Activated CD4-positive, alpha-beta T cell treated with anti-CD3 and anti-CD28 coated beads, Interleukin-2, Interleukin-4, amounts not matched to agents 100 ng/mL and 50 ng/mL, durations not matched to agents 16 hours and 8 hours (primary cell): ENCODE measurements around the gene TP63.

ENCODE experiments used
- DNase-seq: peaks from one replicate; pipeline ENCODE4 v3.0.0-alpha.2; 2020; ENCODE audit warnings: low spot score

Gene TP63

DNA sequence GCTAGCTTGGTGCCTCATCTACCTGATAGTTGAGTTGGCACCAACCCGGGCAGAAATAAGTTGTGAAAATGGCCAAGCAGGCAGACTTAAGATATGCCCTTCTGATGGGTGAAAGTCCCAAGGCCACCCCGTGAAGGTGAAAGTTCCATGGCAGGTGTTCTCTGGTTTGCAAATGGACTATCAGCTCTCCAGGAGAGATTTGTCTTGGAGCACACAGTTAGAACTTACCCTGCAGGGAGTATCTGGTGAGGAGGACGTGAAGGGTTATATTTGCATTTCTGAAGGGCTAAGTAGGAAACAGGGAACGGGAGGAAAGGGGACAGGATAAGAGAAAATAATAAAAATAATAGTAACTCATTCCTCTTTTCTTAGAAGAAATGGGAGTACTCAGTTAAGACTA, 220.5 kb downstream of the TP63 start:
- no peak for DNase-seq

DNA sequence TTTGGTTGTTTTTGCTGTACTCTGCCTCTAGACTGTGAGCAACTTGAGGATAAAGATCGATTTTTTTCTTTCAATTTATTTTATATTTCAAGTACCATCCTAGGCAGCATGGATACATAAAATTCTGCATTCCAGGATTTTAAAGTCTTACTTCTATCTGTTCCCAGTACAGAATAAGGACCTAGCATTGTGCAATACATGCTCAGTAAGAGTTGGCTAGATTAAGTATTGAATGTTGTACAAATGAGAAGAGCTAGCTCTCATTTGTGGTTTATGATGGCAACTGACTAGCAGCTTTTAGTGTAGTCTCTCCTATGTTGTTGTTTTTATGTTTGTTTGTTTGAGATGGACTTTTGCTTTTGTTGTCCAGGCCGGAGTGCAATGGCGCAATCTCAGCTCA, 222.7 kb downstream of the TP63 start:
- DNase-seq: no peak

DNA sequence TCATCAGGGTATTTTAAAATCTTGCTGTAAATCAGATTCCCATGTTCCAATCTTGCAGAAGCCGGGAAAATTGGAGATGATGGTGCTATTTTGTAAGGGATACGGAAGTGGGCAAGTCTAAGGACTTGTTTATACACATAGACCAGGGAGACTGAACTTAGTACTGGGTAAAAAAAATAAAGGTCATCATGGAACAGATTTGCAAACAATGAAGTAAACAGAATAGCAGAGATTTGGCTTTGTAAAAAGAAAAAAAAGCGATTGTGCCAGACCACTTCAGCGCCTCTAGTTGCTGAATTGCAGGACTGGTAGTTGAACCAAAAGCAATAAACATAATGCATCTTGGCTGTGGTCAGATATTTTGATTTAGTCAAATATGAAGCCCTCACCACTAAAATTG, 229.1 kb downstream of the TP63 start:
- DNase-seq: no peak

DNA sequence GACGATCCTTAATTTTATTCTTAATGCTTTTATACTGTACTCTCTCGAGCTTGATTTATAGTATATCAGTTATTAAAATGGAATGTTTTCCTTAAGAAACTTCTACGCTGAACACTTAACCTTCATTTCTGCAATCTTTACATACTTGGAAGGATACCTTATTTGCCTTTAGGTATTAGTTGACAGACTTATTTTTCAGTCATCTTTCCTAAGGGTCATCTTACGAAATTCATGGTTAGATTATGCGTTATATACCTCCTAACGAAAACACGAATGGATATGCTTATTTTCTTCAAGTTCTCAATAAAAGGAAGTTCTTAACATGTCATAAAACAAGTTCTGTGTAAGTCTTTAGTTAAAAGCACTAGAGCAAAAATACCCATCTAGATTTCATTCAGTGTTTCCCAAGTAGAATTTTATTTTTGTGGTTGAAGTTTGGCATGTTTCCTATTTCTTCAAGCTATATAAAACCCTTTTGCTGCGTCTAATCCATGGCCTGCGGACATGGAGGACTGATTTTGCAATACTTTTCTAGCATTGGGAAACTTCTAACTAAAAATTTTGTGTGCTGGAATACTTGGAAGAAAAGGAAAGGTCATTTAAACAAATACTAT, 231.3 kb downstream of the TP63 start:
- no peak for DNase-seq

DNA sequence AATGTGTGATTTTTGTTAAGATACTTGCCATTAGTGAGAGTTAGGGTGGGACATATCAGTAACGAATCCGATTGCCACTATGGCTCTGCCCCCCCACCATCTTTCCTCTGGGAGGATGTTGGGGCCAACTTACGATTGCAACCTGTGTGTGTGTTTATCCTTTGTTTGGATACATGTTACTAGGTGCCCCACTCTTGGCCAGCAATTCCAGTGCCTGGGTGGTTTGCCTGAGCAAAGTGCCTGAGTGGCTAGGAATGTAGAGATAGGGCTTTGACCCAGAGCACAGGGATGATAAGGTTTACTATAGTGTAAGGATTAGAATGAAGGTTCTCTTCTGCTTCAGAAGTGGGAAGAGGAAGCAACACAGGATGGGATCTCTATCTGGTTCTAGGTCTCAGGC, 231.8 kb downstream of the TP63 start:
- DNase-seq: no peak

DNA sequence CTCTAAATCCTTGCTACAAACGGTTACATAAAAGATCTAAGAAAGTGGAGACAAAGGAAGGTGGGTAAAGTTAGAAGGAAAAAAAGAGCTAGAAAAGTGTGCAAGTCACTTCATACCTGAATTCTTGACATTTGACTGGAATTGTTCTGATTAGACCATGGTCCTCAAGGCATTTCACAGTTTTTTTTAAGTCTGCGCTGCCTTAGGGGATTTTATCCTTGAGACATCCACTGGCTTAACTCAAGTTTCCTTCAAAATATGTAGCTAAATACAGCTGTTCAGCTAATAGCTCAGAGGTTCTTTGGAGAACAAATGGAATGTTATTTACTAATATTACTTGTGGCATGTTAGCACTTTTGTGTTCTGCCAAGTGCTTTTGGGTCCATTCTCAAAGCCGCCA, 236.9 kb downstream of the TP63 start:
- no peak for DNase-seq

- no peak for DNase-seq
Measured at GRCh38 chr3:189869165-189869564, 238.0 kb downstream of the TP63 start.

- DNase-seq: peak; percentile 11
Measured at GRCh38 chr3:189871418-189871817, 240.2 kb downstream of the TP63 start.

- no peak for DNase-seq
Measured at GRCh38 chr3:189883113-189883753, 252.0 kb downstream of the TP63 start.

DNA sequence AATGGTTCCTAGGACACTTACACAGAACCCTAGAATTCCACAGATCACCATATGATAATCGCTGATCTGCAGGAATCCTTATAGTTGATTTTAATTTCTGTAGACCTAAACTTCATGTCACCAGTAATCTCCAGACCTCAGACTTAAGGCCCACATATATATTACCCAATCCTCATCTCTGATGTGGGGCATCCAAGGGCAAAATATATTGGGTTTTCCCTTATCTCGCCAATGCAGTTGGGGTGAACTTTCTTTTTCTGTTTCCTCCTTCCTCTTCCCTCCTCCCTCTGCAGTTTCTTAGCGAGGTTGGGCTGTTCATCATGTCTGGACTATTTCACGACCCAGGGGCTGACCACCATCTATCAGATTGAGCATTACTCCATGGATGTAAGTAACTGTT, 259.3 kb downstream of the TP63 start:
- DNase-seq: no peak

- DNase-seq: no peak
Measured at GRCh38 chr3:189896533-189896932, 265.3 kb downstream of the TP63 start.

DNA sequence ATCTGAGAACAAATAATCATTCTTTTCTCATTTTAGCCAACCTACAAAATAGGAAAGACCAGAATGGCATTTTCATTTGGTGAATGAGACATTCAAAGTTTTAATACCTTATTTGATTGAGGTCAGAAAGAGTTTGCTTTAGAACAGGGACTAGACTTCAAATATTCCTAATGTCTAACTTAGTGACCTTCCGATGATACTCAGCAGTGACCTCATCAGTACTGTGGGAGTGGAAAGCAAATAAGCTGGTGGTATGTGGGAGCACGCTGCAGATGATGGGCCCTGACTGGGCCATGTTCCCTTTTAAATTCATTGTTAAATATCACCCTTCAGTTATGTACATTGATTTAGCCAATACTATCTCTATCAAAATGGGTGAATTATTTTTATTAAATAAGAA, 266.2 kb downstream of the TP63 start:
- DNase-seq: no peak

DNA sequence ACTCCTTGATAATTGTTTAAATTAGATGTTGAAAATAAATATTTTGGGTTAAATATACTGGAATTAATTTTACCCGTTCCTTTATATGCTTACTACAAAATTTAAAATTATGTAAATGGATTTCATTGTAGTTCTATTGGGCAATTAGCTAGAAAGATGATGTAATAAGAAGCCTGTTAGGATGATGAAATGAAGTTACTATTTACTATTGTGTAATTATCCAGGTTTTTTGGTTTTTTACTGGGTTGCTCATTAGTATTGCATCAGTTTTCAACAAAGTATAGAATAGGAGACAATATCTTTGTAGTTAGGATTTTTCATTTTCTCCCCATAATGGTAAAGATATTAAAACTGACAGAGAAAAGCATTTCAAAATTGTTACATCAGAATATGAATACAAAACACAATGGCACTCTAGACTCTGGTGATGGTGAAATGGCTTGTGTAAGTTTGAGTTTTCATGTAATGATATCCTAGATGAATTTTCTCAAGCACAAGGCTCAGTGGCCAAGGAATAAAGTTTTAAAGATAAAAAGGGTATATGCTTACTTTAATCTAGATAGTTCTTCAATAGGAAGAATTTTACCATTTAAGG, 267.5 kb downstream of the TP63 start:
- no peak for DNase-seq

- no peak for DNase-seq
Measured at GRCh38 chr3:189899186-189899585, 268.0 kb downstream of the TP63 start.

DNA sequence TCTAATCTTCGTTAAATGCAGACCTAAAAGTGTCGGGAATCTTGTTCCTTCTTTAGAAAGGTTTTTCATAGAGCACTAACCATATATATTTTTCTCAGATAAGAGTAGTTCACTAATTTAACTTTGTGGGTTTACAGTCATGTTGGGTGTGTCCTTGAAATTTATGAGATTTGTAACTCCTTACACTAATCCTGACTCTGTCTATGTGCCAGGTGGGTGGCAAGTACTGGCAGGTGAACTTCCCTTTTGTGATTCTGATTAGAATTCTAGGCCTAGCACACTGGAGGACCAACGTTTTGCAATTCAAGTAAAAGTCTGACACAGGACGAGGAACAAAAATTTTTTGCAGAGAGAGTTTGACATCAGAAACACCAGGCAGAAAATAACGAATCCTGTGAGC, 269.4 kb downstream of the TP63 start:
- no peak for DNase-seq

GRCh38 chr3:189901481-189901880, 270.3 kb downstream of the TP63 start:
- no peak for DNase-seq

GRCh38 chr3:189902230-189903186, 271.3 kb downstream of the TP63 start:
- DNase-seq: no peak

DNA sequence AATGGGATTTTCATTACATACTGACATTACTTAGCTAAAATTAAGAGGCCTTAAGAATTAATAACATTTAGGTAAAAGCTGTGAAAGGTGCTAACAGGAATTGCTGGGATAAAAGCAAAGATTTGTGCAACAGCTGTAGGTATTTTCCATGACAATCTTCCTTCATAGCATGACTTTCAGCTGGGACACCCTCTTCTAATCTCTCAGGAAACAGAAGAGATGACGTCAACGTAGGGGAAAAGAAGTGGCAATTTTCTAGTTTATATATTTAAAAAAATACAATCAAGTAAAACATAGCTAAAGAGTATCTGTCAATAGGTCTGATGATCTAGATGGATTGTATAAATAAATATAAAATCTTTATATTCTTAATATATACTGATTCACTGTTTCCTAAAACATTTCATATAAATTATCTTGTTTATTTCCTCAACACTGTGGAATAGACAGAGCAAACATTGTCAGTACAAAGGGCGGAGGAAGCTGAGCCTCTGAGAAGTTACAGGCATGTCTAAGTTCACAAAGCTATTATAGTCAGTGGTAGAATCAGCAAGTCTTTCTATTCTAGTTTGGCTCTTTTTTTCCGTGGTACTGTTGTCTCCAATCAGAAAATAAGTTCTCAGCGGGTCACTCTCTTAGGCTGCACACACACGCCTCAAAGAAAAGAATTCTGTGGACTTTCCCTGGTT, 272.5 kb downstream of the TP63 start:
- no peak for DNase-seq

GRCh38 chr3:189907803-189908202, 276.6 kb downstream of the TP63 start:
- no peak for DNase-seq

DNA sequence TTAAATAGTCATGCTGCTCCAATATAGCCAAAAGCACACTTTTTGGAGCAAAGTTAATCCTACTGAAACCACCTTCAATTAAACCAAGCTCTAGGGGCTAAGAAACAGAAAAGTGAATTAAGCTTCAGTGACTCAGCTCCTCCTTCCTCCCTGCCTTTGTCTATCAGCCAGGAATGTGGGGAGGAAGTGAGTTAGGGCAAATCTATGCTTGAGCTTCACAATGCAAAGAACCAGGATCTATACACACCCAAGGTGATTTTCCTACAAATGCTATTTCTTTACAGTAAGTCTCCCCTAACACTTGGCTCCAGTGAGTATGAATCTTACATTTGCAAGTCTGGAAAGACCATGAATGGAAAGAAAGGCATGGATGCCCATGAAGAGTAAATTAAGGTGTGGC, 277.5 kb downstream of the TP63 start:
- DNase-seq: no peak

DNA sequence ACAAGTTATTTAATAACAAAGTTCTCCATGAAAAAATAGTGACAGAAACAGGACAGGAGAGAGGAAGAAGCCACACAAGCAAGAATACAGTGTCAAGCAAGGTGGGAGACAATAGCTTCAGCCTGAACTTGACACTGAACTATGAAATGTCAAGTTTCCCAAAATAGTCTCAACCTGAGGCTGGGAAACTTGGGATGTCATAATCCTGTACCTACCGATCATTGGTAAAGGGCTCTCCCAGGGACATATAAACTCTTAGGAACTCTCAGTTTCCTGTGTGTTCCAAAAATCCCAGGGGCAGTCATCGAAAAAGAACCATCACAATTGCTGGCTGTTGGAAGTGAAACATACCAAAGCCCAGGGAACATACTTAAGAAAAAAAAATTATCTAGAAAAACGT, 277.9 kb downstream of the TP63 start:
- no peak for DNase-seq

- DNase-seq: no peak
Measured at GRCh38 chr3:189909573-189909972, 278.4 kb downstream of the TP63 start.
